SU-DHL-6 (cell line): ENCODE data around the gene NXN.

Experiments used
- CTCF ChIP-seq: fragments of 200-600 bp; sonication (generic); IDR thresholded peaks from one replicate; pipeline ENCODE4 v1.5.1; 2017; ENCODE audit warnings: antibody characterized with exemption, mild to moderate bottlenecking, low read length, moderate library complexity; ENCODE audit not compliant: insufficient read depth, poor library complexity, severe bottlenecking
- EZH2phosphoT487 ChIP-seq: fragments of 200-600 bp; sonication (generic), shearing (Covaris generic); conservative IDR thresholded peaks from 2 replicates; pipeline ENCODE4 v1.6.1; 2018; ENCODE audit warnings: mild to moderate bottlenecking, antibody characterized with exemption, low read length, moderate library complexity, mixed read lengths

GRCh38 chr17:871751-872519 lies 107.6 kb downstream of the NXN start:
- no peak for TF ChIP-seq CTCF
- TF ChIP-seq EZH2phosphoT487, result no peak
